K562 (cell line): ENCODE data around the gene ALDH1A2. TPM values are rescaled to one million over a fixed set of nuclear protein-coding genes. Genes with fewer than 3 reads are reported as not detected.

Experiments
- ATAC-seq: fragments of 200-7000 bp; cut with Tn5 transposase; 3 replicates; pipeline ENCODE4 v1.9.1; 2020; ENCODE audit warnings: moderate library complexity
- BruUV-seq: library from RNA; stranded (reverse); fragments of 400-500 nt; replicated peaks from 2 replicates; lab custom pipeline; 2021; lab: Mats Ljungman, UMichigan
- CTCF ChIA-PET: fragments of 300-600 bp; formaldehyde crosslinking; extraction: SDS; loops from one replicate; lab custom pipeline; 2021; ENCODE audit warnings: low intra/inter-chr PET ratio; lab: Yijun Ruan, JAX
- POLR2A ChIA-PET: fragments of 300-600, 350-650 bp; sonication (Branson Sonifier 250); formaldehyde crosslinking; extraction: SDS; loops from one replicate; lab custom pipeline; 2021; ENCODE audit warnings: antibody characterized with exemption, inconsistent platforms; lab: Yijun Ruan, JAX
- DNase-seq, 4 experiments: peaks; one replicate each; pipeline versions ENCODE4 v3.0.0 to v3.0.0-alpha.2; 2011 to 2018; ENCODE audit warnings: low spot score in 3 of 4, mixed read lengths in 3 of 4; ENCODE audit errors: extremely low read depth in 1 of 4
- FAIRE-seq: peaks from 2 replicates; lab custom pipeline; 2011; peaks lifted over from hg19 to GRCh38; lab: Jason Lieb, UNC
- H2AFZ ChIP-seq: 2 replicates; pipeline ENCODE4 v1.6.0; 2011; ENCODE audit warnings: low read depth, low read length, control low read depth, inconsistent platforms
- H3K27ac ChIP-seq: fragments of 200-600 bp; 3 replicates; pipeline ENCODE4 v1.8.0; 2011; ENCODE audit warnings: low read depth, mild to moderate bottlenecking, control low read depth, inconsistent platforms, low read length, moderate library complexity, mixed read lengths; ENCODE audit errors: extremely low read depth
- H3K27me3 ChIP-seq, 2 experiments: fragments of 300-600 bp in 1 of 2; 2 replicates in 1 of 2; 3 replicates in 1 of 2; pipeline versions ENCODE4 v1.6.0 to v1.8.0; 2011; ENCODE audit warnings: inconsistent platforms in 2 of 2, low read length in 2 of 2, mild to moderate bottlenecking in 1 of 2, mixed read lengths in 1 of 2, moderate library complexity in 1 of 2; ENCODE audit not compliant: control insufficient read depth in 2 of 2, insufficient read depth in 2 of 2
- H3K36me3 ChIP-seq: fragments of 300-600 bp; 3 replicates; pipeline ENCODE4 v1.8.0; 2011; ENCODE audit warnings: mild to moderate bottlenecking, low read length, inconsistent platforms; ENCODE audit not compliant: control insufficient read depth, insufficient read depth
- H3K4me1 ChIP-seq, 2 experiments: fragments of 200-600 bp in 1 of 2; replicated peaks in 1 of 2; 2 replicates in 1 of 2; 3 replicates in 1 of 2; pipeline versions ENCODE4 v1.5.1 to v1.8.0; 2011; ENCODE audit warnings: inconsistent platforms in 2 of 2, low read length in 2 of 2, mild to moderate bottlenecking in 1 of 2, mixed read lengths in 1 of 2, moderate library complexity in 1 of 2; ENCODE audit not compliant: control insufficient read depth in 2 of 2, insufficient read depth in 2 of 2
- H3K4me2 ChIP-seq: 2 replicates; pipeline ENCODE4 v1.6.1; 2011; ENCODE audit warnings: low read length, control low read depth, inconsistent platforms, mixed read lengths; ENCODE audit not compliant: insufficient read depth
- H3K4me3 ChIP-seq: fragments of 200-600 bp; sonication (generic), shearing (Covaris generic); 2 replicates; pipeline ENCODE4 v1.5.1; 2016; ENCODE audit warnings: control low read depth, inconsistent platforms
- H3K79me2 ChIP-seq: fragments of 200-600 bp; 3 replicates; pipeline ENCODE4 v1.8.0; 2011; ENCODE audit warnings: low read length, inconsistent platforms; ENCODE audit not compliant: control insufficient read depth, insufficient read depth
- H3K9ac ChIP-seq, 2 experiments: 2 replicates each; pipeline versions ENCODE4 v1.6.0 to v1.6.1; 2011; ENCODE audit warnings: low read depth in 2 of 2, low read length in 2 of 2, control low read depth in 1 of 2, inconsistent platforms in 1 of 2, mild to moderate bottlenecking in 1 of 2, mixed read lengths in 1 of 2; ENCODE audit not compliant: insufficient read depth in 1 of 2
- H3K9me1 ChIP-seq: one replicate; pipeline ENCODE4 v1.6.0; 2011; ENCODE audit warnings: inconsistent platforms, mild to moderate bottlenecking, low read length, moderate library complexity; ENCODE audit not compliant: control insufficient read depth, insufficient read depth
- H3K9me3 ChIP-seq: replicated peaks from 2 replicates; pipeline ENCODE4 v1.5.1; 2011; ENCODE audit warnings: low read depth, low read length, inconsistent platforms; ENCODE audit not compliant: control insufficient read depth, insufficient read depth
- H4K20me1 ChIP-seq: replicated peaks from 2 replicates; pipeline ENCODE4 v1.6.1; 2011; ENCODE audit warnings: low read length, inconsistent platforms, mixed read lengths; ENCODE audit not compliant: control insufficient read depth, insufficient read depth
- CREM ChIP-seq: IDR thresholded peaks from 2 replicates; pipeline ENCODE4 v1.6.1; 2014; ENCODE audit warnings: antibody characterized with exemption, low read depth
- MBD2 ChIP-seq: sonication (generic); IDR thresholded peaks from 2 replicates; pipeline ENCODE4 v1.6.1; 2016; ENCODE audit warnings: low read depth, borderline replicate concordance
- NFXL1 ChIP-seq: fragments of 450-650 bp; formaldehyde crosslinking; IDR thresholded peaks from 2 replicates; pipeline ENCODE4 v1.4.0; 2021; ENCODE audit warnings: mild to moderate bottlenecking
- NR2C2 ChIP-seq, 2 experiments: fragments of 200-800 bp in 1 of 2; sonication (Bioruptor generic) in 1 of 2; sonication (generic) in 1 of 2; formaldehyde crosslinking in 1 of 2; IDR thresholded peaks; 2 replicates each; pipeline versions ENCODE4 v1.6.1 to v1.8.0; 2016 to 2022; ENCODE audit warnings: mild to moderate bottlenecking in 1 of 2, missing compliant biosample characterization in 1 of 2, missing genetic modification characterization in 1 of 2, missing genetic modification reagents in 1 of 2
- SIN3A ChIP-seq, 2 experiments: fragments of 150-350 bp in 1 of 2; IDR thresholded peaks; 2 replicates each; pipeline ENCODE4 v1.6.1; 2011 to 2016; ENCODE audit warnings: borderline replicate concordance in 2 of 2, low read depth in 2 of 2, low read length in 2 of 2, mild to moderate bottlenecking in 2 of 2, moderate library complexity in 2 of 2; ENCODE audit not compliant: control insufficient read depth in 1 of 2
- TBL1XR1 ChIP-seq, 2 experiments: IDR thresholded peaks; 2 replicates each; pipeline ENCODE4 v1.6.1; 2012; ENCODE audit warnings: improper control_type of control experiment in 2 of 2, low read length in 2 of 2, mild to moderate bottlenecking in 1 of 2
- WGBS: fragments of 100-300 bp; shearing (Covaris generic); methylation state at CpG from one replicate; pipeline ENCODE4 v1.1.6; 2016; ENCODE audit warnings: low coverage, mixed read lengths; ENCODE audit not compliant: insufficient coverage; ENCODE audit errors: missing lambda C conversion rate; 5-methylcytosine and 5-hydroxymethylcytosine counted together
- in situ Hi-C: fragments of 300-500 bp; cut with MboI; formaldehyde crosslinking; loops from 4 replicates; pipeline ENCODE4 v1.15.0; 2018; ENCODE audit warnings: inconsistent platforms, mixed read lengths
- intact Hi-C: fragments of 100-400 bp; cut with micrococcal nuclease; formaldehyde crosslinking; loops from 2 replicates; pipeline ENCODE4 v1.14.2; 2022
- polyA plus RNA-seq, 8 experiments: library from polyadenylated mRNA; depleted of rRNA in 4 of 8; stranded (reverse) in 5 of 8; unstranded in 3 of 8; fragments of >200 nt; fragmentation: Nextera tagmentation in 2 of 8; fragmentation: Illumina TruSeq in 1 of 8; extraction: Ambion mirVana in 2 of 8; extraction: Trizol in 1 of 8; gene quantifications; 2 replicates each; pipeline versions ENCODE4 v1.2.1 to v1.2.3, GENCODE V29; 2011 to 2014; ENCODE audit warnings: inconsistent platforms in 1 of 8, missing spikeins in 1 of 8
- total RNA-seq, 7 experiments: library from RNA; depleted of rRNA in 6 of 7; stranded (reverse); fragments of >200 nt in 6 of 7; fragmentation: Illumina TruSeq in 2 of 7; extraction: Trizol in 2 of 7; gene quantifications; 2 replicates each; pipeline versions ENCODE4 v1.2.1 to v1.2.3, GENCODE V29; 2011 to 2021; ENCODE audit warnings: low replicate concordance in 1 of 7
- TF ChIP-seq, protein P1 (sequence below): fragments of 250-450 bp; sonication (Bioruptor Pico); IDR thresholded peaks from 2 replicates; pipeline ENCODE4 v1.4.0; 2020; ENCODE audit warnings: borderline replicate concordance

Gene ALDH1A2
- total and polyA plus RNA-seq, 9 of the 15 experiments (the other 6 are each of a cell fraction or from before 2014, with no cell fraction given), result 115 to 393 (median 333) TPM

GRCh38 chr15:58064082-58064979 is 1.2 kb downstream of the ALDH1A2 start (continued):
- TF ChIP-seq SIN3A (IDR thresholded peaks at IDR 0.05; ENCODE audit: borderline replicate concordance in 2 of 2, control insufficient read depth in 1 of 2, low read depth in 2 of 2, low read length in 2 of 2) (0 out of 4 replicates have a peak, but pooled peaks of 1 of the 2 experiments have one; percentile 31), CREM (peak; percentile 43; the same call in 1 of the 2 replicates), MBD2 (no peak), NR2C2 (CRISPR knock-in tag; IDR thresholded peaks at IDR 0.05) (no peak), NR2C2 (tag; IDR thresholded peaks at IDR 0.05) (0 out of 2 replicates have a peak, but pooled peaks have one; percentile 28)
- TF ChIP-seq, protein P1, sequence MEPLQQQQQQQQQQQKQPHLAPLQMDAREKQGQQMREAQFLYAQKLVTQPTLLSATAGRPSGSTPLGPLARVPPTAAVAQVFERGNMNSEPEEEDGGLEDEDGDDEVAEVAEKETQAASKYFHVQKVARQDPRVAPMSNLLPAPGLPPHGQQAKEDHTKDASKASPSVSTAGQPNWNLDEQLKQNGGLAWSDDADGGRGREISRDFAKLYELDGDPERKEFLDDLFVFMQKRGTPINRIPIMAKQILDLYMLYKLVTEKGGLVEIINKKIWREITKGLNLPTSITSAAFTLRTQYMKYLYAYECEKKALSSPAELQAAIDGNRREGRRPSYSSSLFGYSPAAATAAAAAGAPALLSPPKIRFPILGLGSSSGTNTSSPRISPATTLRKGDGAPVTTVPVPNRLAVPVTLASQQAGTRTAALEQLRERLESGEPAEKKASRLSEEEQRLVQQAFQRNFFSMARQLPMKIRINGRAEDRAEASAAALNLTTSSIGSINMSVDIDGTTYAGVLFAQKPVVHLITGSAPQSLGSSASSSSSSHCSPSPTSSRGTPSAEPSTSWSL, result no peak
- TF ChIP-seq, all 486 proteins: peak for 12

DNA sequence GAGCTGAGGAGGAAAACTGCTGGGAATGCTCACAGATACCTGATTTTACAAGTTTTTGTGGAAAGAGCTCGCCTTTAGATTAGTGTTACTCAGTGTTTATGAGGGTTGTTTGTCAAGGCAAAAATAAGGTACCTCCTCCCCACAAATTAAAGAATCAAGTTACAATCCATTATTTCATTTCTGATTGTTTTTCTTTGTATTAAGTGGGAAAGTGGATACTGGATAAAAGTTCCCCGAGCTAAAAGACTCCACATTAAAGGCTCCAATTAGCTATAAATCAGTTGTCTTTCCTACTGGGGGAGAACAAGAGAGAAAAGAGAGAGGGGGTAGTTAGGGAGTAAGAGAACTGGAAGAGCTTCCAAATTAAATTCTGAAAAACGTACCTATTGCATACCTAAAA is 1.9 kb downstream of the ALDH1A2 start:
- Histone ChIP-seq H3K36me3 (peaks cover 21% of the 10 kb centered on the region; the same call in 1 of the 3 replicates), H3K9ac (peak overlapping the region in 1 of 2 experiments; percentile 88; a peak in 3 of 4 replicates), H3K9me1 (no peaks in the 10 kb centered on the region), H3K4me1 (peaks cover 17 to 25% of the 10 kb centered on the region in 2 experiments), H4K20me1 (no peaks in the 10 kb centered on the region), H3K27ac (peak overlapping the region; percentile 82), H3K79me2 (peaks cover 76% of the 10 kb centered on the region), H3K4me3 (peak overlapping the region; percentile 89), H2AFZ (no peak overlapping the region), H3K4me2 (peak overlapping the region; percentile 86), H3K27me3 (no peaks in the 10 kb centered on the region), H3K9me3 (no peaks in the 10 kb centered on the region)
- no peak for FAIRE-seq
- ATAC-seq, result no peak
- no TSS peak for BruUV-seq
- intact Hi-C loops, result loop anchor here (2.0 to 10.0 kb wide), 2 partner anchors 49 to 399 kb away; no protein-coding TSS in a partner anchor
- no peak for DNase-seq
- CTCF ChIA-PET, result no interaction called here
- 0 out of 4 replicates have a peak, but pooled peaks of 1 of the 2 experiments have one; percentile 6 for TF ChIP-seq TBL1XR1 (IDR thresholded peaks at IDR 0.05; ENCODE audit: low read length in 2 of 2)
- TF ChIP-seq NFXL1 (CRISPR knock-in tag), result no peak
- POLR2A ChIA-PET, result interaction anchor here (0.8 to 1.0 kb wide), 3 partner anchors 17 to 718 kb away, joined by 3 to 6 read pairs (median 3); no protein-coding TSS in a partner anchor
- WGBS, result 1% methylated on average over 3 of the region's 3 CpGs
- in situ Hi-C loops, result loop anchor here (25.0 kb wide), 2 partner anchors 326 to 501 kb away; no protein-coding TSS in a partner anchor
